OCI-LY3 (cell line): ENCODE data around the gene ZC3H14.

Source experiments
- CTCF ChIP-seq: fragments of 200-600, 300-600 bp; sonication (generic); IDR thresholded peaks from 2 replicates; pipeline ENCODE4 v1.5.1; 2014; ENCODE audit warnings: antibody characterized with exemption, low read length, low read depth
- EZH2phosphoT487 ChIP-seq: fragments of 200-600 bp; shearing (Covaris generic); IDR thresholded peaks from 2 replicates; pipeline ENCODE4 v1.6.1; 2018; ENCODE audit warnings: antibody characterized with exemption, mixed run types, low read depth

- TF ChIP-seq CTCF (no peak), EZH2phosphoT487 (no peak)
Observed at GRCh38 chr14:88632512-88632911, 69.7 kb downstream of the ZC3H14 start.
